BJ (cell line): ENCODE measurements around the gene TNS3. TPM values are rescaled to one million over a fixed set of nuclear protein-coding genes. Genes with fewer than 3 reads are reported as not detected.

Experiments used
- CTCF ChIA-PET: fragments of 350-600 bp; formaldehyde crosslinking; extraction: SDS; loops from one replicate; lab custom pipeline; 2021; ENCODE audit warnings: antibody characterized with exemption, inconsistent platforms; lab: Yijun Ruan, JAX
- POLR2A ChIA-PET: fragments of 300-600 bp; sonication (Branson Sonifier 250); formaldehyde crosslinking; extraction: SDS; loops from one replicate; lab custom pipeline; 2021; ENCODE audit warnings: antibody characterized with exemption; lab: Charles Lee
- DNase-seq: peaks from one replicate; pipeline ENCODE4 v3.0.0-alpha.2; 2011; ENCODE audit warnings: low read depth
- H3K27me3 ChIP-seq: 2 replicates; pipeline ENCODE4 v1.6.0; 2011; ENCODE audit warnings: low read length; ENCODE audit not compliant: control insufficient read depth, insufficient read depth
- H3K36me3 ChIP-seq: 2 replicates; pipeline ENCODE4 v1.5.1; 2011; ENCODE audit warnings: low read length; ENCODE audit not compliant: control insufficient read depth, insufficient read depth
- H3K4me3 ChIP-seq: 2 replicates; pipeline ENCODE4 v1.5.1; 2011; ENCODE audit warnings: low read depth, mild to moderate bottlenecking, control low read depth, low read length
- polyA plus RNA-seq: library from polyadenylated mRNA; depleted of rRNA; stranded (reverse); fragments of >200 nt; gene quantifications from 2 replicates; pipeline ENCODE4 v1.2.3, GENCODE V29; 2011
- TF ChIP-seq, protein P1 (sequence below): IDR thresholded peaks from 2 replicates; pipeline ENCODE4 v1.5.1; 2011; ENCODE audit warnings: low read depth, mild to moderate bottlenecking, control low read depth, inconsistent platforms, low read length, moderate library complexity; ENCODE audit not compliant: insufficient read depth

Gene TNS3
- polyA plus RNA-seq, 1 experiment: 126 TPM

DNA sequence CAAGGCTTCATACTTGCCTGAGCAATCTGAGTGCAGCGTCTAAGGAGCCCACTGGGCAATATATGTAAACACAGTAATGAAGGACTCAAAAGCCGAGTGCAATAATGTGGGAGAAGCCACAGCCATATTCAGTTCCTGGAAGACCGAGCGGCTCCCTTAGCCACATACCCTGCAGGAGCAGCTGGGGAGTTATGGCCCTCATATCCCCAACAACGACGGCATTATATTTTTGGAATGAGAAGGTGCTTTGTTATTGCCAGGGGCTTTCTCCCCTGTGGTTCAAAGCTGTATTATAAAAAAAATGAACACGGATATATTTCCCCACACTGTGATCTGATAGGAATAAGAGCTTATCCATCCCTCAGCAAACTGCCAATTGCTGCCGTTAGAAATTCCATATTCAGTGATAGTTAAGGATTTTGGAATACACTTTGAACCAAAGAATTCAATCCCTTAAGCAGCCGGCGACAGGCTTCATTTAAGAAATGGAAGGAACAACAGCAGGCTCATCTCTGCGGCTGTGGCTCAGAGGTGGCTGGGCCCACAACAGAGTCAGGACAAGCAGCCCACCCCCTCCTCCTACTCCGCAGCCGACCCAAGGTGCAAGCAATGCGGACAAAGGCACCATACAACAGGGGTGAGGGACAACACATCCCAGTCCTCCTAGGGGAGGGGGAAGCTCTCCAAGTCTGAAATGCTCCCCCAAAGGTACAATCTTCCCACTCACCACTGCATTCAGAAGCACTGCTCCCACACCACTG is 77.2 kb downstream of the TNS3 start:
- CTCF ChIA-PET: interaction anchor here (0.8 kb wide), 1 partner anchor 61 kb away, joined by 3 read pairs; no protein-coding TSS in a partner anchor
- POLR2A ChIA-PET: no interaction called here
- H3K36me3 ChIP-seq: peaks cover 40% of the 10 kb centered on the region
- no peak overlapping the region for H3K4me3 ChIP-seq
- H3K27me3 ChIP-seq: no peaks in the 10 kb centered on the region
- DNase-seq: no peak
- TF ChIP-seq, protein P1, sequence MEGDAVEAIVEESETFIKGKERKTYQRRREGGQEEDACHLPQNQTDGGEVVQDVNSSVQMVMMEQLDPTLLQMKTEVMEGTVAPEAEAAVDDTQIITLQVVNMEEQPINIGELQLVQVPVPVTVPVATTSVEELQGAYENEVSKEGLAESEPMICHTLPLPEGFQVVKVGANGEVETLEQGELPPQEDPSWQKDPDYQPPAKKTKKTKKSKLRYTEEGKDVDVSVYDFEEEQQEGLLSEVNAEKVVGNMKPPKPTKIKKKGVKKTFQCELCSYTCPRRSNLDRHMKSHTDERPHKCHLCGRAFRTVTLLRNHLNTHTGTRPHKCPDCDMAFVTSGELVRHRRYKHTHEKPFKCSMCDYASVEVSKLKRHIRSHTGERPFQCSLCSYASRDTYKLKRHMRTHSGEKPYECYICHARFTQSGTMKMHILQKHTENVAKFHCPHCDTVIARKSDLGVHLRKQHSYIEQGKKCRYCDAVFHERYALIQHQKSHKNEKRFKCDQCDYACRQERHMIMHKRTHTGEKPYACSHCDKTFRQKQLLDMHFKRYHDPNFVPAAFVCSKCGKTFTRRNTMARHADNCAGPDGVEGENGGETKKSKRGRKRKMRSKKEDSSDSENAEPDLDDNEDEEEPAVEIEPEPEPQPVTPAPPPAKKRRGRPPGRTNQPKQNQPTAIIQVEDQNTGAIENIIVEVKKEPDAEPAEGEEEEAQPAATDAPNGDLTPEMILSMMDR: no peak

DNA sequence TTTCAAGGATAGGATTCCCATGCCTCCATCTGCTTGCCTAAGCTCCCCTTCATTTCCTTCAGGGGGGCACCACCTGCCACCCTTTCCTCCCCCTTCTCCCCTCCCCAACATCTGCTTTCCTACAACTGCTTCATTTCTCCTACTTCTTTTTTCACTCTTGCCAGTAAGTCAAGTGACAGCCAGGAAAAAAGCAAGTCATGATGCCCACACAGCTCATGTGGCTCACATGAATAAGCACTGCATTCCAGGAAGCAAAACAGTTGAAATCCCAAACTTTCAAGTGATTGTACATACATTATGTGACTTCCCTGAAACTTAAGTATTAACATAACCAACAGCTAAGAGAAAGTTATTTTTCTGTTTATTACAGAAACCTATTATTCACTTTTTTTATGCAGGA is 78.6 kb downstream of the TNS3 start:
- DNase-seq: no peak
- H3K36me3 ChIP-seq: peaks cover 36% of the 10 kb centered on the region
- ChIA-PET CTCF (interaction anchor here (1.3 kb wide), 1 partner anchor 67 kb away, joined by 3 read pairs; no protein-coding TSS in a partner anchor), POLR2A (no interaction called here)
- TF ChIP-seq, protein P1: no peak
- no peak overlapping the region for H3K4me3 ChIP-seq
- no peaks in the 10 kb centered on the region for H3K27me3 ChIP-seq

DNA sequence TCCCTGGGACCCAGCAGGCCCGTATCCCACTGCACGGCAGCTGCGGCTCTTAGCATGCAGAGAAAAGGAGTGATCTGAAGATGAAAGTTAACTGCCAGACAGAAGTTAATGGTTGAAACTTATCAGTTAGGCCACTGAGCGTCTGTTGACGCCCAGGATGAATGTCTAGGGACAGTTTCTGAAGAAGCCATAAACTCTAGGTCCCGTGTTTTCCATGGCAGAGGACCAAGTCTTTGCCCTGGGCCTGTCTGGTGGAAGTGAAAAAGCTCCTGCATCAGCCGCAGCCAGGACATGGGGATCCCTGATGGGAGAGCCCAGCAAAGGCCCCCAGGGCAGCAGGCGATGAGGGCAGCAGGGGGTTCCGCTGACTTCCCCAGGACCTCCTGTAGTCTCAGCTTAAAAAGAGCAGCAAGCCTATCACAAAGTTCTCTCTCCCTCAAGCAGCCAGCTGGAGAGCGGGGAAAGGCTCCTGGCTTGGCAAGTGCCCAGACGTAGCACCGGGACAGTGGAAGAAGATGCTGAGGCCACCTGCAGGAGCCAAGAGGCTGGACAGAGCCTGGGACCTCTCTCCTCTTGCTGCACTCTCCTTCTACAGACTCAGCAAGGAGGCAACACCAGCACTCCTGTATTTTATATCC is 79.6 kb downstream of the TNS3 start:
- Histone ChIP-seq H3K27me3 (no peaks in the 10 kb centered on the region), H3K4me3 (no peak overlapping the region), H3K36me3 (peaks cover 34% of the 10 kb centered on the region)
- TF ChIP-seq, protein P1: peak; percentile 7; the same call in 1 of the 2 replicates
- ChIA-PET CTCF (interaction anchor here (1.2 to 1.7 kb wide), 2 partner anchors 11 to 66 kb away, joined by 3 to 5 read pairs; no protein-coding TSS in a partner anchor), POLR2A (no interaction called here)
- no peak for DNase-seq

DNA sequence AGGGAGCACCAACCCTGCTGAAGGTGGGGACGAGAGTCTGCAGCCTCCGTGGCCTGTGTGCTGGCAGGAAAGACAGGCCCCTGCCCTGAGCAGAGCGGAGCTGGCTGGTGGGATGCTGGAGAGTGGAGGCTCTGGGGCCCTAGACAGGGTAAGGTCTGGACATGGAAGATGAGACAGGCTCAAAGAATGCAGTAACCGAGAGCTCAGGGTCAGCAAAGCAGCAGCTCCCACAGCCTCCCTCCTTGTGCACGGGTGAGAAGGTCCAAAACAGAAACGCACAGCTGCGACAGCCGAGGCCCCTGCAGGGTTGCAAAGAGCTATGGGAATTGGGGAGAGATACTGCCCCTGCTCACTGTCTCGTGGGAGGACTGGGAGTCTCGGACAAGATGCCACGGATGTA is 80.5 kb downstream of the TNS3 start:
- POLR2A ChIA-PET: interaction anchor here (1.5 kb wide), 1 partner anchor 19 kb away, joined by 4 read pairs; no protein-coding TSS in a partner anchor
- Histone ChIP-seq H3K4me3 (no peak overlapping the region), H3K27me3 (no peaks in the 10 kb centered on the region), H3K36me3 (peaks cover 34% of the 10 kb centered on the region)
- CTCF ChIA-PET: interaction anchor here (1.2 to 1.7 kb wide), 2 partner anchors 12 to 66 kb away, joined by 3 to 5 read pairs; no protein-coding TSS in a partner anchor
- TF ChIP-seq, protein P1: no peak
- DNase-seq: peak; percentile 46

DNA sequence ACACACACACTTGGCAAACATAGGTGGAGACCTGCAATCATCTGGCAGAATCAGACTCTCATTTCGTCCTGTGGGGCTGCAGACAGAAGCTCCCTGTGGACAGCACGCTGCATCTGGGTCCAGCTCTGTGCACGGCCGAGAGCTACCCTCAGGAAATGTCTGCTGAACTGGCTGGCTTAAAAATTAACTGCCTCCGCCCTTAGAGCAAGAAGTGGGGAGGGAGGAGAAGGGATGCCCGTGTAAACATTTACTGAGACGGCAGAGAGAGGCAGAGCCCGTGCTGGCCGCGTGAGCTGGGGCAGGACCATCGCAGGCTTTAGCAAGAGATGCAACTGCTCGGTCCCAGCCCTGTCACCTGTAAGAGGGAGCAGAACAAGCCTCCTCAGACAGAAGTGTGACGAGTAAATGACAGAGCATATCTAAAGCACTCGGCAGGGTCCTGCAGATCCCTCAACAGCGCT is 81.8 kb downstream of the TNS3 start:
- H3K27me3 ChIP-seq: no peaks in the 10 kb centered on the region
- no peak overlapping the region for H3K4me3 ChIP-seq
- POLR2A ChIA-PET: no interaction called here
- no peak for DNase-seq
- TF ChIP-seq, protein P1: no peak
- CTCF ChIA-PET: no interaction called here
- H3K36me3 ChIP-seq: peaks cover 29% of the 10 kb centered on the region
